ENCODE data around the gene PXN.

The PXN gene

GRCh38 chr12:120169946-120170345, 95.6 kb downstream of the PXN start:
- no peak for ATAC-seq
- TF ChIP-seq GLIS3 (CRISPR knock-in tag; IDR thresholded peaks at IDR 0.05) (no peak), ISL1 (CRISPR knock-in tag; IDR thresholded peaks at IDR 0.05) (no peak), SNAI2 (CRISPR knock-in tag; IDR thresholded peaks at IDR 0.05) (no peak), TCF4 (CRISPR knock-in tag; IDR thresholded peaks at IDR 0.05; ENCODE audit: borderline replicate concordance) (no peak), CREB5 (CRISPR knock-in tag; IDR thresholded peaks at IDR 0.05; ENCODE audit: low read depth) (no peak), PPARA (CRISPR knock-in tag; IDR thresholded peaks at IDR 0.05; ENCODE audit: borderline replicate concordance) (no peak), ARNTL (CRISPR knock-in tag; IDR thresholded peaks at IDR 0.05; ENCODE audit: borderline replicate concordance, low read depth) (no peak), BACH2 (CRISPR knock-in tag; IDR thresholded peaks at IDR 0.05; ENCODE audit: borderline replicate concordance) (no peak), CSDC2 (CRISPR knock-in tag; IDR thresholded peaks at IDR 0.05) (no peak), ZC3H10 (CRISPR knock-in tag; IDR thresholded peaks at IDR 0.05) (no peak), TOX (CRISPR knock-in tag; IDR thresholded peaks at IDR 0.05; ENCODE audit: borderline replicate concordance) (no peak), ZNF70 (CRISPR knock-in tag; IDR thresholded peaks at IDR 0.05) (no peak)

GRCh38 chr12:120168337-120168736, 97.2 kb downstream of the PXN start:
- ATAC-seq, result no peak; the same call in 2 of the 3 replicates
- no peak for TF ChIP-seq ZC3H10 (CRISPR knock-in tag; IDR thresholded peaks at IDR 0.05)
- TF ChIP-seq CSDC2 (CRISPR knock-in tag; IDR thresholded peaks at IDR 0.05), result no peak
- no peak for TF ChIP-seq RARB (CRISPR knock-in tag; IDR thresholded peaks at IDR 0.05)
- no peak for TF ChIP-seq TOX (CRISPR knock-in tag; IDR thresholded peaks at IDR 0.05; ENCODE audit: borderline replicate concordance)
- TF ChIP-seq PPARA (CRISPR knock-in tag; IDR thresholded peaks at IDR 0.05; ENCODE audit: borderline replicate concordance), result no peak
- no peak for TF ChIP-seq ZNF565 (CRISPR knock-in tag; conservative IDR thresholded peaks at IDR 0.05; ENCODE audit: low read depth)
- no peak for TF ChIP-seq SNAI2 (CRISPR knock-in tag; IDR thresholded peaks at IDR 0.05)
- no peak for TF ChIP-seq GLIS3 (CRISPR knock-in tag; IDR thresholded peaks at IDR 0.05)
- TF ChIP-seq OSR1 (CRISPR knock-in tag; IDR thresholded peaks at IDR 0.05), result no peak
- no peak for TF ChIP-seq ARNTL (CRISPR knock-in tag; IDR thresholded peaks at IDR 0.05; ENCODE audit: borderline replicate concordance, low read depth)
- no peak for TF ChIP-seq ZFP30 (CRISPR knock-in tag; IDR thresholded peaks at IDR 0.05)
- no peak for TF ChIP-seq PATZ1 (CRISPR knock-in tag; IDR thresholded peaks at IDR 0.05; ENCODE audit: borderline replicate concordance)
- TF ChIP-seq CSRNP3 (CRISPR knock-in tag; IDR thresholded peaks at IDR 0.05), result no peak
- no peak for TF ChIP-seq ESRRG (CRISPR knock-in tag; IDR thresholded peaks at IDR 0.05)
- TF ChIP-seq ISL1 (CRISPR knock-in tag; IDR thresholded peaks at IDR 0.05), result no peak
- TF ChIP-seq BACH2 (CRISPR knock-in tag; IDR thresholded peaks at IDR 0.05; ENCODE audit: borderline replicate concordance), result no peak
- no peak for TF ChIP-seq TCF4 (CRISPR knock-in tag; IDR thresholded peaks at IDR 0.05; ENCODE audit: borderline replicate concordance)
- TF ChIP-seq ZFP3 (CRISPR knock-in tag; IDR thresholded peaks at IDR 0.05), result no peak
- no peak for TF ChIP-seq ZNF70 (CRISPR knock-in tag; IDR thresholded peaks at IDR 0.05)

- TF ChIP-seq ISL1 (CRISPR knock-in tag; IDR thresholded peaks at IDR 0.05) (no peak), CREB5 (CRISPR knock-in tag; IDR thresholded peaks at IDR 0.05; ENCODE audit: low read depth) (no peak), ZNF70 (CRISPR knock-in tag; IDR thresholded peaks at IDR 0.05) (no peak), TOX (CRISPR knock-in tag; IDR thresholded peaks at IDR 0.05; ENCODE audit: borderline replicate concordance) (no peak), SNAI2 (CRISPR knock-in tag; IDR thresholded peaks at IDR 0.05) (no peak), ZNF8 (CRISPR knock-in tag; IDR thresholded peaks at IDR 0.05) (no peak), ZC3H10 (CRISPR knock-in tag; IDR thresholded peaks at IDR 0.05) (no peak)
- ATAC-seq, result no peak; the same call in 2 of the 3 replicates
These were observed 97.9 kb downstream of the PXN start for GRCh38 chr12:120167529-120168095.

GRCh38 chr12:120164293-120164692, 101.2 kb downstream of the PXN start:
- no peak for ATAC-seq
- no peak for TF ChIP-seq ZNF70 (CRISPR knock-in tag; IDR thresholded peaks at IDR 0.05)
- no peak for TF ChIP-seq TOX (CRISPR knock-in tag; IDR thresholded peaks at IDR 0.05; ENCODE audit: borderline replicate concordance)
- no peak for TF ChIP-seq OSR1 (CRISPR knock-in tag; IDR thresholded peaks at IDR 0.05)
- TF ChIP-seq ESRRG (CRISPR knock-in tag; IDR thresholded peaks at IDR 0.05), result no peak
- TF ChIP-seq BACH2 (CRISPR knock-in tag; IDR thresholded peaks at IDR 0.05; ENCODE audit: borderline replicate concordance), result no peak
- no peak for TF ChIP-seq ZNF565 (CRISPR knock-in tag; conservative IDR thresholded peaks at IDR 0.05; ENCODE audit: low read depth)
- TF ChIP-seq ZFP30 (CRISPR knock-in tag; IDR thresholded peaks at IDR 0.05), result no peak
- TF ChIP-seq TCF4 (CRISPR knock-in tag; IDR thresholded peaks at IDR 0.05; ENCODE audit: borderline replicate concordance), result no peak
- TF ChIP-seq POU6F1 (CRISPR knock-in tag; IDR thresholded peaks at IDR 0.05; ENCODE audit: borderline replicate concordance, low read depth), result no peak
- no peak for TF ChIP-seq ARNTL (CRISPR knock-in tag; IDR thresholded peaks at IDR 0.05; ENCODE audit: borderline replicate concordance, low read depth)
- TF ChIP-seq ISL1 (CRISPR knock-in tag; IDR thresholded peaks at IDR 0.05), result no peak
- no peak for TF ChIP-seq CSRNP3 (CRISPR knock-in tag; IDR thresholded peaks at IDR 0.05)
- TF ChIP-seq PPARA (CRISPR knock-in tag; IDR thresholded peaks at IDR 0.05; ENCODE audit: borderline replicate concordance), result no peak
- TF ChIP-seq RARB (CRISPR knock-in tag; IDR thresholded peaks at IDR 0.05), result no peak
- no peak for TF ChIP-seq CSDC2 (CRISPR knock-in tag; IDR thresholded peaks at IDR 0.05)

All from SK-N-SH treated with all-trans-retinoic acid at 6 μM for 48 hours (cell line).